Measurements from ENCODE around the gene DMAC2. TPM values are rescaled to one million over a fixed set of nuclear protein-coding genes. Genes with fewer than 3 reads are reported as not detected.
A peak's percentile ranks its signal among the peaks of the same experiment; 100 is the strongest.

Gene DMAC2
- polyA plus RNA-seq, 2 donors: 22.6 to 38.9 TPM

DNA sequence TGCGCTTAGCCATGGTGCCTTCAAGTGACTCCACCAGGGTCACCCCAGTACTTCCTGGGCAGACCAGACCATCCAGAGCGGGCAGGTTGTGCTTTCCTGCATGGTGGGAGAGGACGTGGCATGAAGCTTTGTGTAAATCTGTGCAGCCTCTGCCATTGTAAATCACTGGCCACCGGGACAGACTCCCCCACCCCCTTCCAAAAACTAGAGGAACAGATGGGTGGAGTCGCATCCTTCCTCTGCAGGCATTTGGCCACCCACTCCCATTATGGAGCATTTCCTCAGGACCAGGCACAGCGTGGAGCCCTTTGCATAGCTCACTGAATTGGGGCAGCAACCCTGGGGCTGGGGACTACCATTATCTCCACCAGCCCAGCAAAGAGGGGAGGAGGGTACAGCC is 33.9 kb downstream of the DMAC2 start:
- no peaks in the 10 kb centered on the region for H3K9me3 ChIP-seq (ENCODE audit: control insufficient read depth in 2 of 2, insufficient read depth in 1 of 2, low read depth in 1 of 2, low read length in 1 of 2)
- peak overlapping the region; percentile 92 to 94 for H3K27ac ChIP-seq (ENCODE audit: low read depth in 2 of 2, low read length in 1 of 2)
- H3K4me1 ChIP-seq (ENCODE audit: control insufficient read depth in 2 of 2, insufficient read depth in 2 of 2, low read length in 1 of 2): peaks cover 2 to 15% of the 10 kb centered on the region in 2 donors
- H3K4me3 ChIP-seq (ENCODE audit: low read depth in 1 of 2, low read length in 2 of 2): no peak overlapping the region
- 72 to 76% methylated on average over 6 of the region's 6 CpGs for WGBS, 2 donors
- H3K36me3 ChIP-seq (ENCODE audit: control insufficient read depth in 2 of 2, insufficient read depth in 2 of 2, low read length in 1 of 2): peaks cover 0 to 9% of the 10 kb centered on the region in 2 donors
- no peaks in the 10 kb centered on the region for H3K27me3 ChIP-seq (ENCODE audit: control insufficient read depth in 1 of 2, insufficient read depth in 2 of 2, low read length in 2 of 2)

- Histone ChIP-seq H3K4me3 (ENCODE audit: low read depth in 1 of 2, low read length in 2 of 2) (no peak overlapping the region), H3K9me3 (ENCODE audit: control insufficient read depth in 2 of 2, insufficient read depth in 1 of 2, low read depth in 1 of 2, low read length in 1 of 2) (no peaks in the 10 kb centered on the region), H3K27me3 (ENCODE audit: control insufficient read depth in 1 of 2, insufficient read depth in 2 of 2, low read length in 2 of 2) (no peaks in the 10 kb centered on the region), H3K36me3 (ENCODE audit: control insufficient read depth in 2 of 2, insufficient read depth in 2 of 2, low read length in 1 of 2) (peaks cover 0 to 6% of the 10 kb centered on the region in 2 donors), H3K27ac (ENCODE audit: low read depth in 2 of 2, low read length in 1 of 2) (peak overlapping the region; percentile 57 to 72), H3K4me1 (ENCODE audit: control insufficient read depth in 2 of 2, insufficient read depth in 2 of 2, low read length in 1 of 2) (peaks cover 2 to 18% of the 10 kb centered on the region in 2 donors)
- WGBS, 2 donors: 51 to 64% methylated on average over 12 of the region's 12 CpGs
Measured at GRCh38 chr19:41403181-41403970, 36.3 kb downstream of the DMAC2 start.

GRCh38 chr19:41402010-41402409 is 37.7 kb downstream of the DMAC2 start:
- no peak overlapping the region for H3K4me3 ChIP-seq (ENCODE audit: low read depth in 1 of 2, low read length in 2 of 2)
- peaks cover 0 to 3% of the 10 kb centered on the region in 2 donors for H3K36me3 ChIP-seq (ENCODE audit: control insufficient read depth in 2 of 2, insufficient read depth in 2 of 2, low read length in 1 of 2)
- H3K27me3 ChIP-seq (ENCODE audit: control insufficient read depth in 1 of 2, insufficient read depth in 2 of 2, low read length in 2 of 2): no peaks in the 10 kb centered on the region
- H3K9me3 ChIP-seq (ENCODE audit: control insufficient read depth in 2 of 2, insufficient read depth in 1 of 2, low read depth in 1 of 2, low read length in 1 of 2): no peaks in the 10 kb centered on the region
- peak overlapping the region in 1 of 2 donors; percentile 72 for H3K27ac ChIP-seq (ENCODE audit: low read depth in 2 of 2, low read length in 1 of 2)
- WGBS, 2 donors: 70 to 75% methylated on average over 3 of the region's 3 CpGs
- H3K4me1 ChIP-seq (ENCODE audit: control insufficient read depth in 2 of 2, insufficient read depth in 2 of 2, low read length in 1 of 2): peaks cover 2 to 18% of the 10 kb centered on the region in 2 donors

DNA sequence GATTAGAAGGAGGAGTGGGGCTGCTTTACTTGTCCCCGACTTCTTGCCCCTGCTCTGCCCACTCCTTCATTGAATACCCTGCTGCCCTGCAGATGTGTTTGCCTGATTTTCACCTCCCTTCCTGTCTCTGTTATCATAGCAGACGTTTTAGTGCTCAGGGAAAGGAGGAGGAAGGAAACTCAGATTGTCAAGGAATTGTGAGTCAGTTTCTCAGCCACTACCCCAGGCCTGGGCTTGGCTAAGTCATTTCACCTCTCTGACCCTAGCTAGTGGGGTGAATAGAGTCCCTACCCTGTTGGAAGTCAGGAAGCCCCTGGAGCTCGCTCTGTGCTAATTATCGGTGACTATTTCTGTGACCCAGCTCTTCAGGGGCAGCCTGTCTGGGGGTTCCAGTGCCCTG is 38.2 kb downstream of the DMAC2 start:
- peaks cover 0 to 3% of the 10 kb centered on the region in 2 donors for H3K36me3 ChIP-seq (ENCODE audit: control insufficient read depth in 2 of 2, insufficient read depth in 2 of 2, low read length in 1 of 2)
- no peaks in the 10 kb centered on the region for H3K9me3 ChIP-seq (ENCODE audit: control insufficient read depth in 2 of 2, insufficient read depth in 1 of 2, low read depth in 1 of 2, low read length in 1 of 2)
- H3K4me3 ChIP-seq (ENCODE audit: low read depth in 1 of 2, low read length in 2 of 2): no peak overlapping the region
- WGBS, 2 donors: 72 to 75% methylated on average over 4 of the region's 4 CpGs
- peak overlapping the region; percentile 72 to 89 for H3K27ac ChIP-seq (ENCODE audit: low read depth in 2 of 2, low read length in 1 of 2)
- H3K27me3 ChIP-seq (ENCODE audit: control insufficient read depth in 1 of 2, insufficient read depth in 2 of 2, low read length in 2 of 2): no peaks in the 10 kb centered on the region
- peaks cover 2 to 18% of the 10 kb centered on the region in 2 donors for H3K4me1 ChIP-seq (ENCODE audit: control insufficient read depth in 2 of 2, insufficient read depth in 2 of 2, low read length in 1 of 2)

DNA sequence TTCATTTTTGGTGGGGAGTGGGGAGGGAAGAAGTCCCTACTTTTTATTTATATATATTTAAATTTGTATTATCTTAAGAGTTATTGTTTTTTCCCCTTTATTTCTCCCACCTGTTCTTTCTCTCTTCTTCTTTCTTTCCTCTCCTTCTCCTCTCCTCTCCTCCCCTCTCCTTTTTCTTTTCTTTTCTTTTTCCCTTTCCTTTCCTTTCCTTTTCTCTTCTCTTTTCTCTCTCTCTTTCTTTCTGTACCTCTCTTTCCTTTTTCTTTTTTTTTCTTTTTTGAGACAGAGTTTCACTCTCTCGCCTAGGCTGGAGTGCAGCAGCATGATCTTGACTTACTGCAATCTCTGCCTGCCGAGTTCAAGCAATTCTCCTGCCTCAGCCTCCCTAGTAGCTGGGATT is 40.2 kb downstream of the DMAC2 start:
- peaks cover 2 to 13% of the 10 kb centered on the region in 2 donors for H3K4me1 ChIP-seq (ENCODE audit: control insufficient read depth in 2 of 2, insufficient read depth in 2 of 2, low read length in 1 of 2)
- H3K36me3 ChIP-seq (ENCODE audit: control insufficient read depth in 2 of 2, insufficient read depth in 2 of 2, low read length in 1 of 2): peaks cover 0 to 3% of the 10 kb centered on the region in 2 donors
- no peaks in the 10 kb centered on the region for H3K9me3 ChIP-seq (ENCODE audit: control insufficient read depth in 2 of 2, insufficient read depth in 1 of 2, low read depth in 1 of 2, low read length in 1 of 2)
- no peak overlapping the region for H3K27ac ChIP-seq (ENCODE audit: low read depth in 2 of 2, low read length in 1 of 2)
- H3K27me3 ChIP-seq (ENCODE audit: control insufficient read depth in 1 of 2, insufficient read depth in 2 of 2, low read length in 2 of 2): no peaks in the 10 kb centered on the region
- WGBS, 2 donors: 88 to 91% methylated on average over 2 of the region's 2 CpGs
- H3K4me3 ChIP-seq (ENCODE audit: low read depth in 1 of 2, low read length in 2 of 2): peak overlapping the region in 1 of 2 donors; percentile 97

DNA sequence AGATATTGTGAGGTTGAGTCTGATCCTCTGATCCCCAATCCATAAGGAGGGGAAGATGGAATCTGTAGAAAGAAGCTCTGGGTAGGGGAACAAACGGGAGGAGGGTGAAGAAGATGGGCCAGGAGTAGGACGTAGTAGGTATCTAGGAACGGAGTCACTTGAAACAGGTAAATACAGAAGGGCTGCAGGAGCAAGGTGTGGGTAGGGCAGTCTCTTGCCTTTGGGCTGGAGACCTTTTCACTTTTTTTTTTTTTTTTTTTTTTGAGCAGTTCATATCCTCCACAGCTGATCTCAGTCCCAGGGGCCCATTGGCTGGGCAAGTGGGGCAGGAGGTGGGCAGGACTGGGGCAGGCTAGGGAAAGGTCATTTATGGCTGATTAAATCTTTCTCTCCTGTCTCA is 40.6 kb downstream of the DMAC2 start:
- Histone ChIP-seq H3K4me3 (ENCODE audit: low read depth in 1 of 2, low read length in 2 of 2) (peak overlapping the region; percentile 94 to 97), H3K27me3 (ENCODE audit: control insufficient read depth in 1 of 2, insufficient read depth in 2 of 2, low read length in 2 of 2) (no peaks in the 10 kb centered on the region), H3K9me3 (ENCODE audit: control insufficient read depth in 2 of 2, insufficient read depth in 1 of 2, low read depth in 1 of 2, low read length in 1 of 2) (no peaks in the 10 kb centered on the region), H3K36me3 (ENCODE audit: control insufficient read depth in 2 of 2, insufficient read depth in 2 of 2, low read length in 1 of 2) (peaks cover 0 to 3% of the 10 kb centered on the region in 2 donors), H3K27ac (ENCODE audit: low read depth in 2 of 2, low read length in 1 of 2) (peak overlapping the region; percentile 49 to 75), H3K4me1 (ENCODE audit: control insufficient read depth in 2 of 2, insufficient read depth in 2 of 2, low read length in 1 of 2) (peaks cover 2 to 13% of the 10 kb centered on the region in 2 donors)
- WGBS, 2 donors: 78 to 82% methylated on average over 3 of the region's 3 CpGs

GRCh38 chr19:41398598-41398997 is 41.1 kb downstream of the DMAC2 start:
- H3K4me1 ChIP-seq (ENCODE audit: control insufficient read depth in 2 of 2, insufficient read depth in 2 of 2, low read length in 1 of 2): peaks cover 2 to 13% of the 10 kb centered on the region in 2 donors
- H3K27me3 ChIP-seq (ENCODE audit: control insufficient read depth in 1 of 2, insufficient read depth in 2 of 2, low read length in 2 of 2): no peaks in the 10 kb centered on the region
- H3K36me3 ChIP-seq (ENCODE audit: control insufficient read depth in 2 of 2, insufficient read depth in 2 of 2, low read length in 1 of 2): peaks cover 0 to 3% of the 10 kb centered on the region in 2 donors
- H3K27ac ChIP-seq (ENCODE audit: low read depth in 2 of 2, low read length in 1 of 2): peak overlapping the region; percentile 49 to 75
- H3K9me3 ChIP-seq (ENCODE audit: control insufficient read depth in 2 of 2, insufficient read depth in 1 of 2, low read depth in 1 of 2, low read length in 1 of 2): no peaks in the 10 kb centered on the region
- H3K4me3 ChIP-seq (ENCODE audit: low read depth in 1 of 2, low read length in 2 of 2): peak overlapping the region; percentile 94 to 97
- 45 to 50% methylated on average over 3 of the region's 3 CpGs for WGBS, 2 donors

GRCh38 chr19:41398050-41398418 is 41.7 kb downstream of the DMAC2 start:
- WGBS, 2 donors: 0% methylated on average over 5 of the region's 5 CpGs
- H3K36me3 ChIP-seq (ENCODE audit: control insufficient read depth in 2 of 2, insufficient read depth in 2 of 2, low read length in 1 of 2): peaks cover 0 to 2% of the 10 kb centered on the region in 2 donors
- H3K9me3 ChIP-seq (ENCODE audit: control insufficient read depth in 2 of 2, insufficient read depth in 1 of 2, low read depth in 1 of 2, low read length in 1 of 2): no peaks in the 10 kb centered on the region
- peaks cover 0 to 7% of the 10 kb centered on the region in 2 donors for H3K4me1 ChIP-seq (ENCODE audit: control insufficient read depth in 2 of 2, insufficient read depth in 2 of 2, low read length in 1 of 2)
- peak overlapping the region; percentile 85 to 90 for H3K27ac ChIP-seq (ENCODE audit: low read depth in 2 of 2, low read length in 1 of 2)
- H3K27me3 ChIP-seq (ENCODE audit: control insufficient read depth in 1 of 2, insufficient read depth in 2 of 2, low read length in 2 of 2): no peaks in the 10 kb centered on the region
- H3K4me3 ChIP-seq (ENCODE audit: low read depth in 1 of 2, low read length in 2 of 2): peak overlapping the region; percentile 94 to 97

GRCh38 chr19:41397086-41398049 is 42.3 kb downstream of the DMAC2 start, which contains the start of the genes BCKDHA and EXOSC5:
Gene BCKDHA, plus strand, starts transcription at chr19:41397818. Its CDS starts 10 bp downstream, at chr19:41397828.
Gene EXOSC5, minus strand, starts transcription at chr19:41397359. Its CDS starts 31 bp downstream, at chr19:41397328.
- 0 to 1% methylated on average over 50 of the region's 50 CpGs for WGBS, 2 donors
- Histone ChIP-seq H3K4me3 (ENCODE audit: low read depth in 1 of 2, low read length in 2 of 2) (peak within 1 kb of the TSS; percentile 94 to 97), H3K4me1 (ENCODE audit: control insufficient read depth in 2 of 2, insufficient read depth in 2 of 2, low read length in 1 of 2) (peaks cover 0 to 6% of the 10 kb centered on the region in 2 donors), H3K9me3 (ENCODE audit: control insufficient read depth in 2 of 2, insufficient read depth in 1 of 2, low read depth in 1 of 2, low read length in 1 of 2) (no peaks in the 10 kb centered on the region), H3K27ac (ENCODE audit: low read depth in 2 of 2, low read length in 1 of 2) (peak within 1 kb of the TSS; percentile 85 to 90), H3K36me3 (ENCODE audit: control insufficient read depth in 2 of 2, insufficient read depth in 2 of 2, low read length in 1 of 2) (no peaks in the 10 kb centered on the region), H3K27me3 (ENCODE audit: control insufficient read depth in 1 of 2, insufficient read depth in 2 of 2, low read length in 2 of 2) (no peaks in the 10 kb centered on the region)
